GM19043 (cell line): Measurements from ENCODE around the gene SLC25A25.
"Not testable (repeated sequence)": the region's sequence is repeated elsewhere in the genome, so short reads cannot be mapped to it uniquely, and the experiment has no call there.

ENCODE experiments used
- ATAC-seq: cut with Tn5 transposase; IDR thresholded peaks from one replicate; pipeline ENCODE4 v1.9.1; 2021; ENCODE audit warnings: low read depth; ENCODE audit not compliant: unreplicated experiment

SLC25A25 gene

GRCh38 chr9:128067645-128068385 is at the start of gene SLC25A25:
Gene SLC25A25, plus strand, starts transcription at chr9:128068232. Its CDS starts 88 bp downstream, at chr9:128068320.
- ATAC-seq = peak; percentile 66

DNA sequence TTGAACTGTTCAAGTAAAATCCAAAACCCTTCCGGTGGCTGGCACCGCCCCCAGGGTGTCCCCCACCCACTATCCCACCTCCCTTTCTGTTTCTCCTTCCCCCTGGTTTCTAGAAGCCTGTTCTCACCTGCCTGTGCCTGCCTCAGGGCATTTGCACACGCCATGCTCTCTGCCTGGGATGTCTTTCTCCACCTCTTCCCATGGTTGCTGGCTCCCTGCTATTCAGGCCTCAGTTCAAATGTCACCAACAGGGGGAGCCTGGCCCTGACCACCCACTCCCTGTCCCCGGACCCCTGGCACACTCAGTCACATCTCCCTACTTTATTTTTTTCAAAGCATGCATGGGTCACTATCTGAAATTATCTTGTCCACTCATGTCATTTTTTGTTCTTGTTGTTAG is 47.3 kb upstream of the SLC25A25 start:
- no peak for ATAC-seq

- no peak for ATAC-seq
These were observed 46.9 kb upstream of the SLC25A25 start for GRCh38 chr9:128021098-128021497.

DNA sequence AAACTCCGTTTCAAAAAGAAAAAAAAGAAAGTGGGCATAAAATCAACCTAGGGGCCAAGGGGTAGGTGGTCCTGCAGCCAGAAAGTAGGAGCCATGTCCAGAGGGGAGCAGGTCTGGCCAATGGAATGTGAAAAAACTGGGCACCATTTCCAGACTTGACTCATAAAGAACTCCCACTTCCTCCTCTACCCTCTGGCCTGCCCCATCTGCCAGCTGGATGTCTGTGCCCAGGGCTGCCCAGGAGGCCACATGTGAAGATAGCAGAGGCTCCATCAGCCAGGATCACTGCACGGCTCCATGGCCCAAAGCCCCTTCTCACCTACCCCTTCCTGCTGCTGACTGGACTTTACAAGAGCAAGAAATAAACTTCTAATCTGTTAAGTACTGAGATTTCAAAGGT is 45.1 kb upstream of the SLC25A25 start:
- ATAC-seq = no peak

- not testable (repeated sequence) for ATAC-seq
These were observed 44.4 kb upstream of the SLC25A25 start for GRCh38 chr9:128023671-128024070.

DNA sequence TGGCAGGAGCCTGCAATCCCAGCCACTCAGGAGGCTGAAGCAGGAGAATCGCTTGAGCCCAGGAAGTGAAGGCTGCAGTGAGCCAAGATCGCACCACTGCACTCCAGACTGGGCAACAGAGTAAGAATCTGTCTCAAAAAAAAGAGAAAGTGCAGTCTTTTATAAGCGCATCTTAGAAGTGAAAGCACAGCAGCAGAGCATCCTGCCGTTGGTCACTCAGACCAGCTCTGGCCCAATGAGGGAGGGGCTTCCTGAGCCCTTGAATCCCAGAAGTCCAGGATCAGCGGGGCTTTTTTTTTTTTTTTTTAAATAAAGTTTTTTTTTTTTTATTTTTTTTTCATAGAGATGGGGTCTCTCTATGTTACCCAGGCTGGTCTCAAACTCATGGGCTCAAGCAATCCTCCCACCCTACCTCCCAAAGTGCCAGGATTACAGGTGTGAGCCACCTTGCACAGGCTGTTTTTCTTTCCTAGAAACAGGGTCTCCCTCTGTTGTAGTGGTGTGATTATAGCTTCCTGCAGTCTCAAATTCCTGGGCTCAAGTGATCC is 43.2 kb upstream of the SLC25A25 start:
- no peak for ATAC-seq

- no peak for ATAC-seq
These were observed 42.3 kb upstream of the SLC25A25 start for GRCh38 chr9:128025736-128026135.

GRCh38 chr9:128026255-128026772 is 41.7 kb upstream of the SLC25A25 start:
- ATAC-seq = no peak

GRCh38 chr9:128026773-128027541 is 41.1 kb upstream of the SLC25A25 start:
- no peak for ATAC-seq

DNA sequence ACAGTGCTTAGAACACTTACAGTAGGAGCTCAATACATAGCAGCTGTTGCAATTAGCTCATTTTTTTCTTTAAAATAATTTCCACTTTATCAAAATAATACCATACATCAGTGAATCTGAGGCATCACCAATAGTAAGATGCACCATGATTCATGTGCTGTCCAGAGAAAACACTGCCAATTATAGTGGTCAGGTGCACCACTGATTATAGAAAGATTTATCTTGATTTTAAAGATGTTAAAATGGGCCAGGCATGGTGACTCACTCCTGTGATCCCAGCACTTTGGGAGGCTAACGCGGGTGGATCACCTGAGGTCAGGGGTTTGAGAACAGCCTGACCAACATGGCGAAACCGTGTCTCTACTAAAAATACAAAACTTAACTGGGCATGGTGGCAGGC is 40.3 kb upstream of the SLC25A25 start:
- ATAC-seq = no peak

GRCh38 chr9:128033609-128034008 is 34.4 kb upstream of the SLC25A25 start:
- ATAC-seq = no peak

DNA sequence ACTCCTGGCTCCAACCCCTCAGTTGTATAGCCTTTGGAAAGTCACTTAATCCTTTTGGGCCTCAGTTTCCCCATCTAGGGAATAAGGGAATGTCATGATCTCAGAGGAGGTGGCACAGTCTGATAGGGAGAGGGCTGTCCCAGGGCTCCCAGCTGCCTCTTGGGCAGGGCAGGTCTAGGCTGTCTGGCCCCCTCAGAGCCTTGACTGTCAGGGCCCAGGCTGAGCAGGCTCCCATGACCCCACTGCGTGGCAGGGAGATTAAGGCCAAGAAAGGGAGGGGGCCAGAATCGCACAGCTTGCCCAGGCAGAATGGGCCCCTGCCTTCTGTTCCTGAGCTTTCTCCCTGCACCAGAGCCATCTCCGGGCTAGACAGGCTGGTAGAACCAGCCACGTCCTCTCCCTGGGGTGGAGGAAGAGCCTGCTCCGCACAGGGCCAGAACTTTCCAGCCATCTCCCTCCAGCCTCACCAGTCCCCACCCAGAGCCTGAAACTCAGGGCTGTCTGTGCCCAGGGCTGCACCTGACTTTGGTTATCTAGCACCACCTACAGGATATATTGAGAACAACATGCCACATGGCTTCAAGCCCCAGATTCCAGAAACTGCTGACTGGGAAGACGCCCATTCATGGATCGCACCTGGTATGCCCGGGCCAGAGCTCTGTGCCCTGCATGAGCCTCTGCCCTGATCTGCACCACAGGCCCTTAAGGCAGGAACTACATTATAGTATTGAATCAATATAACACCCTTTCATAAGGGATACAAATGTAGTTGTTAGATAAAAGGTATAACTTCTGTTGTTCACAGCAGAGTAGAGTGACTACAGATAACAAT is 33.0 kb upstream of the SLC25A25 start:
- no peak for ATAC-seq

DNA sequence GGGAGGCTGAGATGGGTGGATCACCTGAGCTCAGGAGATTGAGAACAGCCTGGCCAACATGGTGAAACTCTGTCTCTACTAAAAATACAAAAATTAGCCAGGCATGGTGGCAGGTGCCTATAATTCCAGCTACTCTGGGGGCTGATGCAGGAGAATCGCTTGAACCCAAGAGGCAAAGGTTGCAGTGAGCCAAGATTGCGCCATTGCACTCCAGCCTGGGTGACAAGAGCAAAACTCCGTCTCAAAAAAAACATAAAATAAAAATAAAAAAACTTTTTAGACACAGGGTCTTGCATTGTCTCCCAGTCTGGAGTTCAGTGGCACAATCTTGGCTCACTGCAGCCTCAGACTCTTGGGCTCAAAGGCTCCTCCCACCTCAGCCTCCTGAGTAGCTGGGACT is 31.5 kb upstream of the SLC25A25 start:
- not testable (repeated sequence) for ATAC-seq

- ATAC-seq = not testable (repeated sequence)
These were observed 27.2 kb upstream of the SLC25A25 start for GRCh38 chr9:128040783-128041182.

DNA sequence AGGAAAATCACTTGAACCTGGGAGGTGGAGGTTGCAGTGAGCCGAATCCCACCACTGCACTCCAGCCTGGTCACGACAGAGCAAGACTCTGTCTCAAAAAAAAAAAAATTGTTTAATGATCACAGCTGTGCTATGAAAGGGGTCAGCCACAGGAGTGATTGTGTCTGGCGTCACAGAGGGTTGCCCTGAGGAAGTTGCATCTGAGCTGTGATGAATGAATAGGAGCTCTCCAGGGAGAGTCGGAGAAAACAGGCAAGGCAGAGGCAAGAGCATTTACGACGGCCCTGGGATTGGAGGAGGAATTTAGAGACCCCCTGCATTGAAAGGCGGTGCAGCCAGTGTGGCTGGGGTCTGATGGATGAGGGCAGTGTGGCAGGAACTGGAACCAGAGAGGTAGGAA is 26.0 kb upstream of the SLC25A25 start:
- ATAC-seq = no peak

DNA sequence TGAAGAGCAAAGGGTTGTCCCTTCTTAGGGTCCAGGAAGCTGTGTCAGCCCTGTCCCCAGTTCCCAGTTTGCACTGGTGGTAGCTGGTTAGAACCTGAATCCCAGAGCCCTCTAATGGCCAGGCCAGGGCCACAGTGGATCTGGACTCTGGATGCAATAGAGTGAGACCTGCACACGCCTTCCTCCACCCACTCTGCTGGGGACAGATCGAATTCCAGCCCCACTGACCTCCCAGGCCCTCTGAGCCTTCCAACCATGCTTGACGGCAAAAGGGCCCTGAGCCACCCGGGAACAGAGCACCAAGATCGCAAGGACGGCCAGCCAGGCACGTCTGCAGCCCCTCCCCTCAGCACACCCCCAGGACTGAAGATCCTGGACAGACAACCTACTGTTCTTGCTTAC is 24.6 kb upstream of the SLC25A25 start:
- no peak for ATAC-seq

DNA sequence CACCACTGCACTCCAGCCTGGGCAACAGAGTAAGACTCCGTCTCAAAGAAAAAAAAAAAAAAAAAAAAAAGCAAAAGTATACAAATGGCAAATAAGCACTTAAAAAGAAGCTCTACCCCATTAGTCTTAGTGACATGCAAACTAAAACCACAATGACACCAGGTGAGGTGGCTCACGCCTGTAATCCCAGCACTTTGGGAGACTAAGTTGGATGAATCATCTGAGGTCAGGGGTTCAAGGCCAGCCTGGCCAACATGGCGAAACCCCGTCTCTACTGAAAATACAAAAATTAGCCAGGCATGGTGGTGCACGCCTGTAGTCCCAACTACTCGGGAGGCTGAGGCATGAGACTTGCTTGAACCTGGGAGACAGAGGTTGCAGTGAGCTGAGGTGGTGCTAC is 22.6 kb upstream of the SLC25A25 start:
- not testable (repeated sequence) for ATAC-seq

GRCh38 chr9:128045831-128046230 is 22.2 kb upstream of the SLC25A25 start:
- no peak for ATAC-seq

- no peak for ATAC-seq
These were observed 20.8 kb upstream of the SLC25A25 start for GRCh38 chr9:128047231-128047630.

DNA sequence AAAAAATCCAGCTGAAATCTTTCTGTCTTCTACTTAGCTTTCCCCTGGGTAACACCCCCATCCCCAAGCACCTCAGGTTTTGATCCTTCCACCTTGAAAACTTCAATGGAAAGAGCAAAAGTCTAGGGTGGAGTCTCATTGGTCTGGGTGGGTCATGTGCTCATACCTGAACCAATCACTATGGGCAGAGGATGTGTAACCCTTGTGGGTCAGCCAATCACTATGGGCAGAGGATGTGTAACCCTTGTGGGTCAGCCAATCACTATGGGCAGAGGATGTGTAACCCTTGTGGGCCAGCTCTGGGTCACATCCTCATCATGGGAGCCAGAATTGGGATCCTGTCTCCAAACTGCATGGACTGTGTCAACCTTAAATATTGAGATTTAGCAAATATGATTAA is 19.4 kb upstream of the SLC25A25 start:
- ATAC-seq = no peak

DNA sequence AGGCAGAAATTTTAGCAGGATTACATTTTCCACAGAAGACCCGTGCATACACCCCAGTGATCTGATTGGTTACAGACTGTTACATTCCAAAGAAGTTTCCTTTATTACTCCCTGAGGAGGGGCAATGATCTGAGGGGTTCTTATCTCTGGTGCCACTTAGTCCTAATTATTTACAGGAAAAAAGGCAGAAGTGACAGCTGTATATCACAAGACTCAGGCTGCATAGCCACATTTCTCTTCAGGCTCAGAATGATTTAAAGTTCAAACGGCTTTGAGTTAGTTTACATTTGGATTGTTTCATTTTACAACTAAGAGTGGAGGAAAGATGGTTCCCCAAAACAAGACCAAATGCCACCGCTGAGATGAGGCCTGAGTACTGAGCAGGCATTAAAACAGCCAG is 18.2 kb upstream of the SLC25A25 start:
- no peak for ATAC-seq
